NAMALWA (cell line): ENCODE data around the gene CCDC77.
A peak's percentile ranks its signal among the peaks of the same experiment; 100 is the strongest.
"Not testable (repeated sequence)": the region's sequence is repeated elsewhere in the genome, so short reads cannot be mapped to it uniquely, and the experiment has no call there.

Experiments used
- DNase-seq: peaks from one replicate; pipeline ENCODE4 v3.0.0-alpha.2; 2015; ENCODE audit warnings: low spot score

CCDC77 gene

DNA sequence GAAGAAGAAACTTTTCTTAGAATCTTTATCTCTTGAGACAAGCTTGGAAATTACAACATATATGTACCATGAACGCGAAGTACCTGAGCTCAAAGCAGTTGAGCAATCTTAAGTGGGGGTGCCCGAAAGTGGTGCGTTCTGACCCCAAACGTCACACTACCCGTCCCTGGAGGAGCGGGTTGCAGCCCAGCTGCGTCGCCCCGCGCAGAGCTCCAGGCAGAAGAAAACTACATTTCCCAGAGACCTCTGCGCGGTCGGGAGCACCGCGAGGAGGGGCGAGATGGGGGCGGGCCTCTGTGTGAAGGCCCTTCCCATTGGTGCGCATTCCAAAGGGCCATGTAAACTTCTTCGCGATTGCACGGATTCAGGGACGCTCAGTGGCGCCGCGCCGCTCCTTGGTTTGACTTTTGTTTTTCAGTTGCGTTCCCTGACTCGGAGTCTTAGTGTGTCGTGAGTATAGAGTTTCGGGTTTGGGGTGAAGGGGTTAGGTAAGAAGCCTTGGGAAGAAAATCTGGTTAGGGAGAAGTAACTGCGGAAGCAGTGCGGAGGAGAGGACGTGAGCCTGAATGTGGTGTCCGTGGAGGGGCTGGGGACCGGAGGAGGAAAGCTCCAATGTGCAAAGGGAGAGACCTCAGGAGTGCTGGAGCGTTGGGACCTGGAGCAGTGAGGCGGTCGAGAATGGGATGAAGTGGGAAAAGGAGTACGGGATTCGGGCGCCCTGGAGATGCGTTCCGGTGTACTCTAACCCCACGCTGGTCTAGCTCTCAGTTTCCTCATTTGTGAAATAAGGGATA, at the start of gene CCDC77:
CCDC77 (plus strand) TSS at position 410 of the 794 bp plus-strand sequence. CDS start 7,740 bp downstream, outside the sequence.
- peak; percentile 97 for DNase-seq

GRCh38 chr12:356276-356988, 45.0 kb upstream of the CCDC77 start:
- no peak for DNase-seq

- DNase-seq = no peak
These were observed 42.4 kb upstream of the CCDC77 start for GRCh38 chr12:359091-359490.

DNA sequence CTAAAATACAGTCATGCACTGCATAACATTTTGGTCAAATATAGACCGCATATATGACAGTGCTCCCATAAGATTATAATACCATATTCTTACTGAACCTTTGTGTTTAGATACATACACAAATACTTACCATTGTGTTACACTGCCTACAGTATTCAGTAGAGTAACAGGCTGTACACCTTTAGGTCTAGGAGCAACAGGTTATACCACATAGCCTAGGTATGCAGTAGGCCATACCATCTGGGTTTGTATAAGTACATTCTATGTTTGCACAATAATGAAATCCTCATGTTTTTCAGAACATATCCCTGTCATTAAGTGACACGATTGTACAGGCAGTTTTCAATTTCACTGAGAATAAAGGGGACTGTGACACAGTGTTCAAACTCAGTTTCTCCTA, 34.6 kb upstream of the CCDC77 start:
- DNase-seq = no peak

GRCh38 chr12:367972-368371, 33.5 kb upstream of the CCDC77 start:
- DNase-seq = no peak

GRCh38 chr12:370739-371485, 30.5 kb upstream of the CCDC77 start:
- DNase-seq = not testable (repeated sequence)

DNA sequence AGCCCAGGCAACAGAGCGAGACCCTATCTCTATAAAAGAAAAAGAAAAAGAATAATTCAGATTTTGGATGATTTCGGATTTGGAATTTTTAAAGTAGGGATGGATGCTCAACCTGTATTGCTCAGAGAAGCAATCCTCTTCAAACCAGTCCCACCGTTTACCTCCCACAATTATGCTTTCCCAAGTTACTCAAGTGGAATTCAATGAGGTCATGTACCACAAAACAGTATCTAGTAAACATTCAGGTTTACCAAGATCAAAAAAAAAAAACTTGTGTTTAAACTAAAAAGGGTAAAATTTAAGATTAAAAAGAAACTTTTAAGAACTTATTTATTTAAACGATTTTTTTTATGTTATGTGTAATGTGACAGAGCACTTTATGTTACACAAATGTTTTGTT, 14.8 kb upstream of the CCDC77 start:
- no peak for DNase-seq

- DNase-seq = no peak
These were observed 13.4 kb upstream of the CCDC77 start for GRCh38 chr12:388012-388411.

DNA sequence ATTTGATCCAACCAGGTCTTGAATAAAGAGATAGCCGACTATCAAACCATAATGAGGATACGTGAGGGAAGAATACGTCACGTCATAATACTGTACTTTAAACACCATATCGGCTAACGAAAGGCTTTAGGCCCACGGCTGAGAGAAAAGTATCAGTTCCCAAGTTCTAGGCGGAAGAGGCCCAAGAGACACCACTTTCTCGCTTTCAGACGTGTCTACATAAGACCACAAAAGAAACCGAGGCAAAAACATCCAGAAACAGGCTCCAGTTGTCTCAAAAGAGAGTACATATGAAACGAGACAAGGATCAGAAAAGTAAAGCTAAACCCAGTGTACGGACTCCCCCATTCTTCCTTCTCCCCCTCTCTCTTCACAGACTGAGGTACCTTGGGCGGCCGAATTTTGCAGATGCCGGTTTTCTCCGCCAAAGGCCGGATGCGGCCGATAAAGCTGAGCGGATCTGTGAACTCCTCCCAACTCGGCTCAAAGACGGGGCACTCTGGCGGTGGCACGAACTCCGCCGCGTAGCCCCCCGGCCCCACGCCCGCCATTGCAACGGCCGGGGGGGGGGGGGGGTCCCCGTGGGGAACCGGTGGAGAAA, 12.8 kb upstream of the CCDC77 start:
- peak; percentile 81 for DNase-seq

DNA sequence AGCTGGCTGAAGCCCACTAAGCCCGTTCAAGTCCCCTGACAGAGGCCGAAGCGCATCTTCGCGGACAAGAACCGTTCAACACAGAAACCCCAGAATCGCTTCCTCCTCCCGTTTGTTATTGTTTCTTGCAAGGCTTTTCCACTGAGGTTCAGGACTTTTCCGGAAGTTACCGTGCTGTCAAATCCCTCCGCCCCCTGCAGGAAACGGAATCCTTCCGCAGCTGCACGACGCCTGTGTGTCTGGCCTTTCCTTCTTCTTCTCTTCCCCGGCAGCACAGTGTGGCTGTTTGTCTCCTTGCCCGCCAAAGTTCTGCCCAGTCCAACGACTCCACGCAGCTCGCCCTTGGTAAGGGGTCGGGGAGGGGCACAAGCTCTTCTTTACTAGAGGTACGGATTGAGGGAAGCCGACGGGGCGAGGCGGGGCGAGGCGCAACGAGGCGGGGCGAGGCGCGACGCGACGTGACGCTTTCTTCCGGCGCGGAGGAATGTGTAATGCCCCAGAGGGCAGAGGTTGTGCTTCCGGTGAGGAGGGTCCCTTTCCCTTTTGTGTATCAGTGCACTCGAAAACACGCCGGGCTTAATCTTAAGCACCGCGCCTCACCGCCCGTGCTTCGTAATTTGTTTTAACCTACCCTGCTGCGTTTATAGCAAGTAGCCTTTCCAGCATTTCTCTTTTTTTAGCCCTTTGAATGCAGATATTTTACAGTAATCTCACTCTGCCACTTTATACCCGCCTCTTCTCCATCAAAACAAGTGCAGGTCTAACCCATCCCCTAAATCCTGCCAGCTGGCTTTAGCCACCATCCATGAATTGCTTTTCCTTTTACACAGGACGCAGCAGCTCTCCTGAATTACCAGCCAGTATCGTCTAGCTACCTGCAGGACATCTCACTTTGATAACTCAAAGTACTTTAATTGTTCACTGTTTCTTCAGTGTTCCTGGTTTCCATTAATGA, 12.0 kb upstream of the CCDC77 start, which contains the start of gene KDM5A:
KDM5A (minus strand) TSS at position 179 of the 955 bp plus-strand sequence. CDS start 229 bp downstream, outside the sequence.
- peak; percentile 95 for DNase-seq

DNA sequence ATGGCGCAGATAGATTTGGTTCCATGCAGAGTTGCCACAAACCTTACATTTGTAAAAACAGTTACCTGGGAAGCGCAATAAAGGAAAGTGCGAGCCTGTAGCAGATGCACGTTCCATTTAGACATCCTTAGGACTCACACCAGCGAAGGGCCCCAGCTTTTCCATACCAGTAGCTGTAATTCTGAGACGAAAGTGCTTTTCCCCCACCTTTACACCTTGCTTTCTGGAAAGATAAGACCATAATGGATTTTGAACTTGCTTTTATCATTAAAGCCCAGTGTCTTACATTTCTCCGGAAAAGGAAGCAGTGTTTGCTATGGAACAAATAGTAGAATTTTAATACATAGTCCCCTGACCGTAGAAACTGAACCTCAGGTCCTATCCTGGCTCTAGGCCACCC, 616 bp upstream of the CCDC77 start:
- no peak for DNase-seq

GRCh38 chr12:402029-402389, 565 bp downstream of the CCDC77 start:
- DNase-seq = peak; percentile 59

GRCh38 chr12:414859-415258, 13.4 kb downstream of the CCDC77 start:
- DNase-seq = no peak

- no peak for DNase-seq
These were observed 17.0 kb downstream of the CCDC77 start for GRCh38 chr12:418432-418831.

- DNase-seq = no peak
These were observed 21.1 kb downstream of the CCDC77 start for GRCh38 chr12:422526-422925.

DNA sequence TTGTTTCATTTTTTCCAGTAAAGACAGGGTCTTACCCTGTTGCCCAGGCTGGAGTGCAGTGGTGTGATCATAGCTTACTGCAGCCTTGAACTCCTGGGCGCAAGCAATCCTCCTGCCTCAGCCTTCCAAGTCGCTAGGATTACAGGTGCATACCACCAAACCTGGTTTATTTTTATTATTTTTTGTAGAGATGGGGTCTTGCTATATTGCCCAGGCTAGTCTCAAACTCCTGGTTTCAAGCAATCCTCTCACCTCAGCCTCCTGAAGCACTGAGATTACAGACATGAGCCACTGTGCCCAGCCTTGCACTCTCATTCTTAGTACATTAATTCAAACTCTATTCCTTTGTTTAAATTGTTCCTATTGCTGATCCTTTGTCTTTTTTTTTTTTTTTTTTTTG, 34.3 kb downstream of the CCDC77 start:
- DNase-seq = not testable (repeated sequence)

GRCh38 chr12:442235-442884, 40.9 kb downstream of the CCDC77 start:
- peak; percentile 68 for DNase-seq

- no peak for DNase-seq
These were observed 45.7 kb downstream of the CCDC77 start for GRCh38 chr12:447141-447540.

GRCh38 chr12:449203-449602, 47.8 kb downstream of the CCDC77 start:
- DNase-seq = no peak

- DNase-seq = no peak
These were observed 49.0 kb downstream of the CCDC77 start for GRCh38 chr12:450438-450837.
